SHP77 (cell line): ENCODE measurements around the gene AP3M1.
A peak's percentile ranks its signal among the peaks of the same experiment; 100 is the strongest.
"Not testable (repeated sequence)": the region's sequence is repeated elsewhere in the genome, so short reads cannot be mapped to it uniquely, and the experiment has no call there.

Source experiments
- DNase-seq, 2 experiments: peaks; one replicate each; lab custom pipeline; 2025; lab: John Stamatoyannopoulos, UW

AP3M1 gene, protein sequence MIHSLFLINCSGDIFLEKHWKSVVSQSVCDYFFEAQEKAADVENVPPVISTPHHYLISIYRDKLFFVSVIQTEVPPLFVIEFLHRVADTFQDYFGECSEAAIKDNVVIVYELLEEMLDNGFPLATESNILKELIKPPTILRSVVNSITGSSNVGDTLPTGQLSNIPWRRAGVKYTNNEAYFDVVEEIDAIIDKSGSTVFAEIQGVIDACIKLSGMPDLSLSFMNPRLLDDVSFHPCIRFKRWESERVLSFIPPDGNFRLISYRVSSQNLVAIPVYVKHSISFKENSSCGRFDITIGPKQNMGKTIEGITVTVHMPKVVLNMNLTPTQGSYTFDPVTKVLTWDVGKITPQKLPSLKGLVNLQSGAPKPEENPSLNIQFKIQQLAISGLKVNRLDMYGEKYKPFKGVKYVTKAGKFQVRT

DNA sequence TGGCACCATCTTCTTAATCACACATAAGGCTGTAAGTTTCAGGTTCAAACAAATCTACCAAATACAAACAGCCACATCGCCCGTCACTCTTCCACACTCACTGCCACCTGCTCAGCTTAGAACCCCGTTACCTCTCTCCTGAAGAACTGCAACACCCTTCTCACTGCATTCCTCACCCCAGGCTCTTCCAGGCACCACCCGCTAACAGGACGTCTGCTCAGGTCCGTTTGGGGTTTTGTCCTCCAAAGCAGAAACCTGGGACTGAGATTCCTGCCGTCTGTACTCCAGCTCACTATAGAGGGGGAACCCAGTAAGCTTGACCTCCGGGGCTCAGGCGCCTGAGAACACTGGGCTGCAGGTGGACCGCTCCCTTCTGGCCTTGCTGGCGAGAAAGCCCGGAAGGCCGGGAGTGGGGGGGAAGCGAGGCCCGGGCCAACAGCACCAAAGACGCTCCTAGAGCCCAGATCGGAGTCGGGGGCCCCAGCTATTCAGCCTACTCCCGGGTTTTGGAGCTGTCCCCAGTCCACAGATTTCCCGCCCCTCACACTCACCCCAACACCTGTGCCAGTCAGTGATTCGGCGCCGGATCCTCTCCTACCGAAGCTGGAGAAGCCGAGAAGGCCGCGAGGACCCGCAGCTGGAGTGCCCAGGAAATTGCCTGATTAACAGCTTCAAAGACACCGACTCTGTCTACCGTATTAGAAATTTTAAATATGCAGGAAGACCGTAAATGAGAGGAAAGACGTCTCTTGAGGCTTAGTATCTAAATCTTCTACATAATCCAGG lies at the start of gene AP3M1:
AP3M1 (minus strand) TSS at position 625 of the 786 bp plus-strand sequence. CDS start 12,449 bp downstream, outside the sequence.
- peak; percentile 39 to 72 for DNase-seq

DNA sequence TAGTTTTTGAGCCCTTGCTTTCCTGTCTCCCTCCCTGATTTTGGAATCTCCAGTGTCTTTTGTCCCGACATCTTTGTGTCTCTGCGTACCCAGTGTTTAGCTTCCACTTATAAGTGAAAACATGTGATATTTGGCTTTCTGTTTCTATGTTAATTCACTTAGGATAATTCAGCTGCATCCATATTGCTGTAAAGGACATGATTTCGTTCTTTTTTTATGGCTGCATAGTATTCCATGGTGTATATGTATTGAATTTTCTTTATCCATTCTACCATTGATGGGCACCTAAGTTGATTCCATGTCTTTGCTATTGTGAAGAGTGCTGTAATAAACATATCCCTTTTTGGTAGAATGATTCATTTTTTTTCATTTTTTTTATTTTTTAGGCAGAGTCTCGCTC lies 48.7 kb upstream of the AP3M1 start:
- no peak for DNase-seq

DNA sequence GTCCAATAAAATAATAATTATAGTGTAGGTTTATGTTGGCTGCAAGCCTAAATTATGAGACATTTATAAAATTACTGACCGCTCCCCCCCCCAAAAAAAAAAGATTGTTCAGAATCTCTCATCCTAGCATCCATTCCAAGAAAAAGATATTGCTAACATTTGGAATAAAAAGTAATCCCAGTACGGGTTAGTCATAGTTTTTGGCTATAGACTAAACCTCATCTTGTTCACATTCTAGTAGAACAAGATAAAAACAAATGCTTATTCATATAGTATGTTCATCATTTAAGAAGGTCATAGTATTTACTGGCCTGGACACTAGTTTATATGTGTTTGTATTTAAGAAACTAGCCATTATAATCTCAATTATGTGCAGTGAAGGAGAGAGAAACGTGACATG lies 44.4 kb upstream of the AP3M1 start:
- DNase-seq, result no peak

DNA sequence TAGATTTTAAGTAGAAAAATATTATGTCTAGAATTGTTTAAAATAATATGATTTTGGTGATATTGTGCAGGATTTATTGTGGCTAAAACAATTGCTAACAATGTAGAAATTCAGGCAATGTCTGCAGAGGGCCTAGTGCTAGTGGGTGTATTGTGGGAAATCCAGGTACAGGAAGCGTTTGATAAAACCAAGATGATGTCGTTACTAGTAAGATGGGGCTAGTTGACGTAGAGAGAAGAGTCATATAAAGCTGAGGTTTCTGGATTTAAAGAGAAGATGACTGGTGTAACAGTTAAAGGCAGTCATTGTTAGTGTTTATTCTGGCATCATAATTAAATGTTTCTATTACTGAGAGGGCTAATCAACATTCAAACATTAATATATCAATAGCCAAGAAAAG lies 43.9 kb upstream of the AP3M1 start:
- no peak for DNase-seq

DNA sequence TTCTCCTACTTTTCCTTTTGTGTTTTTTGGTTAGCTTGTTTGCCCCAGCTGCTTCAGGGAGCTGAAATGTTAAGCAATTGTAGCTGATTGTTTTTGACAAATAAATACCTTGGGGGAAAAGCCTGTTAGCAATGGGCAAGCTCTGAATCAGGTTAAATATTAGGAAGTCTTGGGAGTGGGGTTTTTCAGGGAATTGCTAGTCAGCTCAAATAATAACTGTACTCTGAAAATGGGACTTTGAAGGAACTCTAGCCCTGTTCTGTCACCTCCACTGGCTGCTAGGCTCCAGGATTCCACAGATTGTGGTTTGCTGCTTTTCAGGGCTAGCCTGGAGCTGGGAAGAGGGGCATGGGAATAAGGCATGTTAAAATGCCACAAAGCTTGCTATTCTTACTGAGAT lies 39.9 kb upstream of the AP3M1 start:
- DNase-seq, result no peak

DNA sequence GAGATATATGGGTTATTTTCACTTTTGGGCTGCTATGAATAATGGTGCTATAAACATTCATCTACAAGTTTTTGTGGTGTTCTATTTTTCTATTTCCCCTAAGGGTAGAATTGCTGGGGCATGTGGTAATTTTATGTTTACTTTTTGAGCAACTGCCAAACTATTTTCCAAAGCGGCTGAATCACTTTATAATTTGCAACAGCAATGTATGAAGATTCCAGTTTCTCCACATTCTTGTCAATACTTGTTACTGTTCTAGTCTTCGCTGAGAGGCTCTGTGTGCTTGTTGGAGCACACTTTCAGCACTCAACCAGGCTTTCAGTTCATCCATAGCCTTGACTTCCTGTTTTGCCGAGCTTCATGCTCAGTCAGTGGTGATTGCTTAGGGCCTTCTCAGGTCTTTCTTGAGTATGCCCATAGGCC lies 39.4 kb upstream of the AP3M1 start:
- DNase-seq, result no peak

DNA sequence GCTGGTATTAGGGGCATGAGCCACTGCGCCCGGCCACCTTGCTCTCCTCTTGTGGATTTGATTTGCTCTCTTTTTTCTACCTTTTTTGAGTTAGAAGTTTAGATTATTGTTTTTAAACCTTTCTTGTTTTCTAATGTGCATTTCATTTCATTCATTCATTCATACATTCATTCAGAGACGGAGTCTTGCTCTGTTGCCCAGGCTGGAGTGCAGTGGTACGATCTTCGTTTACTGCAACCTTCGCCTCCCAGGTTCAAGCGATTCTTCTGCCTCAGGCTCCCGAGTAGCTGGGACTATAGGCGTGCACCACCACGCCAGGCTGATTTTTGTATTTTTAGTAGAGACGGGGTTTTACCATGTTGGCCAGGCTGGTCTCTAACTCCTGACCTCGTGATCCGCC lies 38.0 kb upstream of the AP3M1 start:
- DNase-seq, result not testable (repeated sequence)

DNA sequence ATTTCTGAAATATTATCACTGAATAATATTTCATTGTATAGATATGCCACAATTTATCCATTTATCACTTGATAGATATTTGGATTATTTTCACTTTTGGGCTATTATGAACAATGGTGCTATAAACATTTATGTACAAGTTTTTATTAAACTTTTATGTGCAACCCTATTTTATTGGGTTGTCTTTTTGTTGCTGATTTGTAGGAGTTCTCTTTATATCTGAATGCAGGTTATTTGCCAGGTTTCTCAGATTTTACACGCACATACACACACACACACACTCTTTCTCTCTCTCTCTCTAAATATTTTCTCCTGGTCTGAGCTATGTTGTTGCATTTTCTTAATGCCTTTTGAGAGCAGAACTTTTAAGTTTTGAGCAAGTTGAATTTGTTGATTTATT lies 36.6 kb upstream of the AP3M1 start:
- DNase-seq, result no peak

DNA sequence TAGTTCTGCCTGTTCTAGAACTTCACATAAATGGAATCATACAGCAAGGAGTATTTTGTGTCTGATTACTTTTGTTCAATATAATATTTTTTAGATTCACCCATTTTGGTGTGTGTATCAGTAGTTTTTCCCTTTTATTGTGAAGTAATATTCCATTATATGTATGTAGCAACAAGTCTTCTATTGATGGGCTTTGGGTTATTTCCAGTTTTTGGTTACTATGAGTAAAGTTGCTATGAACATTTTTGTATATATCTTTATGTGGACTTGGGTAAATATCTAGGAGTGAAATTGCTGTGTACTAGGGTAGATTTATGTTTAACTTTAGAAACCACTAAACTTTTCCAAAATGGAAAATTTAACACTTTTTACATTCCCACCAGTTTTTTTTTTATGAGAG lies 36.0 kb upstream of the AP3M1 start:
- DNase-seq, result no peak

DNA sequence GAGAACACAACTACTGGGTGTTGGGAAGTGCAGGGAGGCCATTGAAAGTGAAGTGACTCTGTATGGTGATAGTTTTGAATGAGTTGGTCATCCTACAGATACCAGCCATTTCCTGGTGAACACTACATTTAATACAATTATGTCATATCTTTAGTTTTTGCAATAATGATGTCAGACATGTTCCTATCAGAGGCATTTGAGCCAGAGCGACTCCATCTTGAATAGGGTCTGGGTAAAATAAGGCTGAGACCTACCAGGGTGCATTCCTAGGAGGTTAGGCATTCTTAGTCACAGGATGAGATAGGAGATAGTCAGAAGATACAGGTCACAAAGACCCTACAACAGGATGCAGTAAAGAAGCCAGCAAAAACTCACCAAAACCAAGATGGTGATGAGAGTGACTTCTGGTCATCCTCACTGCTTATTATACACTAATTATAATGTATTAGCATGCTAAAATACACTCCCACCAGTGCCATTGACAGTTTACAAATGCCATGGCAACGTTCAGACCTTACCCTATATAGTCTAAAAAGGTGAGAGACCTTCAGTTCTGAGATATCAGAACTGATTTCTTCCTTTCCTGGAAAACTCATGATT lies 28.6 kb upstream of the AP3M1 start:
- DNase-seq, result no peak

DNA sequence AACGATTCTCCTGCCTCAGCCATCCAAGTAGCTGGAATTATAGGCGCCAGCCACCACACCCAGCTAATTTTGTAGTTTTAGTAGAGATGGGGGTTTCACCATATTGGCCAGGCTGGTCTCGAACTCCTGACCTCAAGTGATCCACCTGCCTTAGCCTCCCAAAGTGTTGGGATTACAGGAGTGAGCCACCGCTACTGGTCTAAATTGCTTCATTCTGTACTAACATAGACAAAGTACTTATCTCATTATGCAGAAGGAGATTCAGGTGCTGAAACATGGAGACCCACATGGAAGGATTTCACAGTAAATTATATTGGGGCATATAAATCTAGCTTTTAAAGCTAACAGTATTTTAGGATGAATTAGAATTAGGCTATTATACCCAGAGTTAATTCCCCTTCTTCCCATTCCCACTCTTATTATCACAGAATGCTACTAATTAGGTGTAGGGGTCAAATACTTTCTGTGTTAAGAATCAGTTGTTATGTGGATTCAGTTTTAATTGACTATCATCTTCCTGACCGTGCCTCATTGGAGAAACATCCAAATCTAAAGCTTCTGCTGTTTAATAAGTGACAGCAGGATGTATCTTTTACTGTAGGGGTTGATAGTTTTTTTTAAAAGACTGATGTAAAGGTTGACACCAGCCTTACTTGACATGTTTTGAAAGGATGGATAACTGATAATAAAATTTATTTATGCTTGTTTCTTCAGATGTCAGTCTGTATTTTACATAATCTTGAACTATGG lies 27.6 kb upstream of the AP3M1 start:
- no peak for DNase-seq

DNA sequence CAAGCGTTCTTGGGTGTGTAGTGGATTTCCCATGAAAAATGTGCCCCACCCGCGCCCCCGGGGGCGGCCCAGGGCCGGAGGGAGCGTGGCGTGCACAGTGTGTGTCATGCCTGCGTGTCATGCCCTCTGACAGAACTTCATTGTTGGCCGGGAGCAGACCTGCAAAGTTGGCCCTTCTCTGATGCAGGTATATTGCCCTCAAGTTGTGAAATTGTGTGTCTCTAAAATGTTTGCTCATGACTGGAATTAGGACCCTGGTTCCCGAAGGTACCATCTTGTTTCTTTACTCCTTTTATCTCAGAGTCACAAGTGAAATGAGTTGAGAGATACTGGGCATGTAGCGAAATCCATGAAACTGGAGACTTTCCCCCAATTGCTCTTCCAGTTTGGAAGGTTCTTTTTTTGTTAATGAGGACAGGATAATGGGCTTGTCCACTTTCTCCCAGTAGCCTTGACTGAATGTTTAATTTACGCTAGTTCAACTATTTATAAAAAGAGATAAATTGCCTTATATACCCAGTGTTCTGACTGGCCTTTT lies 26.6 kb upstream of the AP3M1 start:
- no peak for DNase-seq

DNA sequence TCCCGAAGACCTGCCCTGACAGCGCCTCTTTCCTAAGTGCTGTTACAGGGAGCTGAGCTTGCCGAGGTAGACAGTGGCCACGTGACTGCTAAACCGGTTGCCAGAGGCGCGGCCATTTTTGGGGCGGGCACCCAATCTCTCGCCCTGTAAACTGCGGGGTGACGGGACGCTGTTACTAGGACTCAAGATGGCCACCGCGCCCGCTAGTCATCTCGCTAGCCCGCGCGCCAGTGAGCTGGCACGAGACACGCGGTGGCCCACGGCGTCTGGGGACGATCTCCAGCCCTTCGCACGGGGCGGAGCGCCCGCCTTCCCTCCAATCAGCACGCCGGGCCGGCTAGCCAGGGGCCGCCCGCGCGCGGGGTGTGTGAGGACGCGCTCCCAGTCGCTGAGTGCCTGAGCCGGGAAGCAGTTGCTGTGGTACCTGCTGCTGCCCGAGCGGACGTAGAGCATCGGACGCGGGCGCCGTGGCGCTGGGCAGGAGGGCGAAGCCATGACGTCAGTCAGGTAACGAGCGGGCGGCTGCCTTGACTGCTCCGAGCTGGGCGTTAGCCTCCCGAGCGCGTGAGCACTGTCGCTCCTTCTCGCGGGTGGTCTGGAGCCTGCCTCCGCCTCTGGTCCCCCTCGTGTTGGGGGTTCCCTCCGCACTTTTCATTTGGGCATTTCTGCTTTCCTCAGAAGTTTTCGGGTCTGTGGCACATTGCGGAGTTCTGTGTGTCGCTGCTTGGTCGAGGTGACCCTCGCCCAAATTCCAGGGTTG lies 25.9 kb upstream of the AP3M1 start:
- DNase-seq, result peak; percentile 88 to 93

DNA sequence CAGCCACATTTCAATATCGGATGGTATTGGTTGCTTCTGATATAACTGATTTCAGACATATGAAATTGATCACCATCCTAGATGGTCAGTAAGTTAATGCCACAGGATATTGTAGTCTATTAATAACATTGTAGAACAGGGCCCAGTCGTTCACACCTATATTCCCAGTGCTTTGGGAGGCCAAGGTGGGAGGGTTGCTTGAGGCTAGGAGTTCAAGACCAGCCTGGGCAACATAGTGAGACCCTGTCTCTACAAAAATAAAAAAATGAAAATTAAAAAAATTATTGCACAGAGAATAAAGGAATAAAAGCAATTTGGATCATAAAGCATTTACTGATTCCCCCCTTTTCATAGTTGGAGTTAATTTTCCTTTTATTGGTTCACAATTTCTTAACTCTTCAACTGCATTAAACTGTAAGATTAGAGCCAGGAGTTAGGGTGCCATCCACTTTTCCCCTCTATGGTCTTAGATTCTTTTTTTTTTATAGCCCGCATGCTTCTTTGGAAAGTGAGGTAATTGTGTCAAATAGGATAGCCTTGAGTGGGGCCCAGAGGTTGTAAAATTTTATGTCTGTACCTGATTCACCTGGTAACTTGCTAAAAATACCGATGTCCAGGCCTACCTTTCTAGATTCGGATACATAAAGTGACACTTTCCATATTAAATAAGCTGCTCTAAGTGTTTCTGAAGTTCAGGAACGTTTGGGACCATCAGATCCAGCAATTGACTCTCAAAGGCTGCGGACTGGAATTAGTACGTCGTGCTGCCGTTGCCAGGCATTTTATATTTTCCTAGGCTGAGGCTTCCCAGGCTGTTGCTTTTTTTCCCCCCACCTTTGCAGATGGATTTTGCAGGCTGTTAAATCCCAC lies 25.1 kb upstream of the AP3M1 start:
- DNase-seq, result no peak

DNA sequence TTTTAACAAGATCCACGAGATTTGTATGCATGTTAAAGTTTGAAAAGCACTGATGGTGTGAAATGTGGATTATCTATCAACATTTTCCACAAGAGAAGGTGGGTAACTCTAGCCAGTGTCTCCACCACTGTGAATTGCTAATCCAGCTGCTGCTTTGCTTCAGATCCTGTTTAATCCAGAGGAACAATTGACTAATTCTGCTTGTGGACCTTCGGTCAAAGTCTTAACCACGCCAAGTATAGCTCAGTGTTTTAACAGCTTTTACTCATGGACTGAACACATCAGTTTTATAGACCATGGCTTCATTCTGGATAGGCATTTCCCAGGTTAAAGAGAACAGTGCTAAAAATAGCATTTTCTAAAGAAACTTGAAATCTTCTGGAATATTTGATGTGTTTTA lies 23.9 kb upstream of the AP3M1 start:
- DNase-seq, result no peak

DNA sequence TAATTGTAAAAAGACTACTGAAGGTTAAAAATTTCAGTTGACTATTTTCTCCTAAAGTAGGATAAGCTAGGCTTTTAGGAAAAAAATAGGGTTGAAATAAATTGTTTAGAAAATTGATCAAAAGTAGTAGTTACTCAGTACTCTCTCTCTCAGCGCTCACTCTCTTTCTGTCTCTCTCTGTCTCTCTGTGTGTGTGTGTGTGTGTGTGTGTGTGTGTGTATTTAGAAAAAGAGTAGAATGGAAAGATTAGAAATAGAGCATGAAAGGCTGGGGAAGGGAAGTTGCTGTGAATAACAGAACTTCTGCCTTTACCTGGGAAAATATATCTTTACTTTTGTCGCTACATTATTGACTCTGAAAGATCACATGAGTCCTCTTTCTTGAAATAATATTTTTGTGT lies 21.0 kb upstream of the AP3M1 start:
- no peak for DNase-seq

DNA sequence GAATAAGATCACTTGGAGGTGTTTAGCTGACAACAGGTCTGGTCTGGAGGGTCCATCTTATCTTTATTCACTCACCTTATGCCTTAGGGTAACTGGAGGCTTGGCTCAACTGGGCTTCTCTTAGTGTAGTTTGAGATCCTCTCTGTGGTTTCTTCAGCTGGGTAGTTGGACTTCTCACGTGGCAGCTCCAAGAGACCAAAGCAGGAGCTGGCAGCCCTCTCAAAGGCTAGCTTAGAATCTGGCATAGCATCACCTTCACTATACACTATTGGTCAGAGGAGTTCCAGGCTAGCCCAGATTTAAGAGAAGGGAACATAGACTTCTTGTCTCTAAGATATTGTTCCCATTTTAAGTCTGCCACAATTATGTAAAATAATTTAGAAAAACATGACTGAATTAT lies 16.8 kb upstream of the AP3M1 start:
- DNase-seq, result no peak

DNA sequence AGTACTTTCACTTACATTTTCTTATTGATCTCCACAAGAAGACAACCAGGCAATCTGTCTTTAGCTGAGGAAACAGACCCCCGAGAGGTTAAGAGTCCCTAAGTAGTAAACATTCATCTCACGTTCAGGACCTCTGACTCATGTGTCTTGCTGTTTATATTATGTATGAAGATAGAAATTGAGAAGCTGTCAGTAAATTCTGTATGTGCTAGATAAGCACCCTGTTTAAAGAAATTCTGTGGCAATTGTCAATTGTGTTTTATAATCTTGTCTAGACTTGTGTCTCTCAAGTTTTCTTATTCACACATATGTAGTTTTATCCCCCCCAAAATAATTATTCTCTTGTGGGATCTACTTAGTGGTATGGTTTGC lies 14.9 kb upstream of the AP3M1 start:
- DNase-seq, result no peak

DNA sequence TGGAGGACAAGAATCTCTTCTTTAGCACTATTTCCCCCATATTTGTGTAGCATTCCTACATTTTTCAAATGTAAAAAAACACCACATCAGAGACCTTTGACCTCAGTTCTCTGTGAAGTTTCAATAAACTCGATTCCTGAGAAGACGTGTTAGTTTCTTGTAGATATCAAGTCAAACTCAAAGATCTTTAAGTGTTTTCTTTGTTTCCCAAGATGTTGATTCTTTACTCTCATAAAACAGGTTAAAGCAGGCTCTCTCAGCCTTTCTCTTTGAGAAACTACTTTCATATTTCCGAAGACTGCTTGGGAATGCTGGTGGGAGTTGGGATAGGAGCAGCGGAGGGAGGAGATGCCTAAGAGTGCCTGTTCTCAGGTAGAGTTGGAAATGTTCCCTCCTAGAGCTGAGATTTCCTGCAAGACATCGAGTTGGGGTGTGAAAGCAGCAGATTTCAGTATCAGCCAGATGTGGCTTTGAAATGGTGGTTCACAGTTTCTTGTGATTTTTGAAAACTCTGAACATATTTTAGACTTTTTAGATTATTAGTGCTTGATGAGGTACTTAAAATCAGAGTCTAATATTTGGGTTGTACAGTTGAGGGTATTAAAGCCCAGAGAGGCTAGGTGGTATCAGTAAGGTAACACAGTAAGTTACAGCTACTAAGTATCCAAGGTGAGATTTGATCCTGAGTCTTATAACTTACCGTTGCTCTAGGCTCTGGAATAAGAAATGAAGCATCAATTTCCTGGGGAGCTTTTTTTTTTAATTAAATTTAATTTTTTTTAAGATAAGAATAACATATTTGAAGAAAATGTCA lies 14.3 kb upstream of the AP3M1 start:
- no peak for DNase-seq
